ENCODE results near the gene FAM78A. TPM values are rescaled to one million over a fixed set of nuclear protein-coding genes. Genes with fewer than 3 reads are reported as not detected.

The FAM78A gene, protein sequence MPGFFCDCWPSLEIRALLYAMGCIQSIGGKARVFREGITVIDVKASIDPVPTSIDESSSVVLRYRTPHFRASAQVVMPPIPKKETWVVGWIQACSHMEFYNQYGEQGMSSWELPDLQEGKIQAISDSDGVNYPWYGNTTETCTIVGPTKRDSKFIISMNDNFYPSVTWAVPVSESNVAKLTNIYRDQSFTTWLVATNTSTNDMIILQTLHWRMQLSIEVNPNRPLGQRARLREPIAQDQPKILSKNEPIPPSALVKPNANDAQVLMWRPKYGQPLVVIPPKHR
- 10 to 100 TPM; 37.9 to 63.8 (median 53.9) TPM for total RNA-seq
- 50.7 TPM for polyA plus RNA-seq
- long read RNA-seq, donor 1, transcript FAM78A-203 (2 exons, 3,966 nt) = major isoform, 25 of 76 reads
- long read RNA-seq, donor 1, partial matches to known transcripts = 2 of 76 reads
- long read RNA-seq, donor 1, other reads (novel, unspliced or antisense) = 49 of 76 reads
- long read RNA-seq, donor 2, transcript FAM78A-203 (2 exons, 3,966 nt) = major isoform, 8 of 50 reads
- long read RNA-seq, donor 2, partial matches to known transcripts = 16 of 50 reads
- long read RNA-seq, donor 2, other reads (novel, unspliced or antisense) = 26 of 50 reads
- long read RNA-seq, donor 3, transcript FAM78A-203 (2 exons, 3,966 nt) = major isoform, 6 of 42 reads
- long read RNA-seq, donor 3, partial matches to known transcripts = 0 of 42 reads
- long read RNA-seq, donor 3, other reads (novel, unspliced or antisense) = 36 of 42 reads
- long read RNA-seq, donor 4, transcript FAM78A-203 (2 exons, 3,966 nt) = major isoform, 9 of 38 reads
- long read RNA-seq, donor 4, partial matches to known transcripts = 11 of 38 reads
- long read RNA-seq, donor 4, other reads (novel, unspliced or antisense) = 18 of 38 reads

GRCh38 chr9:131276094-131276888 is at the start of gene FAM78A:
Gene FAM78A (minus strand): TSS chr9:131276510. CDS start chr9:131276179, 331 bp downstream.
- WGBS = 5% methylated on average over 76 of the region's 76 CpGs
- no peaks in the 10 kb centered on the region for H3K9me3 ChIP-seq (ENCODE audit: control insufficient read depth, low read length)
- ATAC-seq (peak in 1 of 2 donors; percentile 2), DNase-seq (peak; percentile 67 to 88 (median 87))
- H3K4me3 ChIP-seq (ENCODE audit: low read length) = peak within 1 kb of the TSS; percentile 86
- peak within 1 kb of the TSS; percentile 98 for H3K27ac ChIP-seq (ENCODE audit: low read length)
- peaks cover under 1% of the 10 kb centered on the region for H3K4me1 ChIP-seq (ENCODE audit: control insufficient read depth, insufficient read depth, low read length)
- intact Hi-C loops (cut with DNase I) = loop anchor here (5.0 to 10.0 kb wide), 5 partner anchors 39 to 101 kb away; no protein-coding TSS in a partner anchor
- no peaks in the 10 kb centered on the region for H3K27me3 ChIP-seq (ENCODE audit: control insufficient read depth, insufficient read depth)

- Histone ChIP-seq H3K4me1 (ENCODE audit: control insufficient read depth, insufficient read depth, low read length) (no peaks in the 10 kb centered on the region), H3K4me3 (ENCODE audit: low read length) (no peak overlapping the region), H3K27ac (ENCODE audit: low read length) (no peak overlapping the region), H3K27me3 (ENCODE audit: control insufficient read depth, insufficient read depth) (no peaks in the 10 kb centered on the region), H3K9me3 (ENCODE audit: control insufficient read depth, low read length) (no peaks in the 10 kb centered on the region)
- ATAC-seq (peak in 1 of 2 donors; percentile 6), DNase-seq (peak in 1 of 3 donors; percentile 27)
- 88% methylated on average over 21 of the region's 21 CpGs for WGBS
- intact Hi-C loops (cut with DNase I) = loop anchor here in 1 of 4 donors (10.0 kb wide), 1 partner anchor 70 kb away; no protein-coding TSS in a partner anchor
These were observed 48.7 kb upstream of the FAM78A start for GRCh38 chr9:131324736-131325679.

GRCh38 chr9:131323629-131324028 is 47.3 kb upstream of the FAM78A start:
- no peak for ATAC-seq
- intact Hi-C loops (cut with DNase I) = loop anchor here in 1 of 4 donors (10.0 kb wide), 1 partner anchor 69 kb away; no protein-coding TSS in a partner anchor
- Histone ChIP-seq H3K27me3 (ENCODE audit: control insufficient read depth, insufficient read depth) (no peaks in the 10 kb centered on the region), H3K4me1 (ENCODE audit: control insufficient read depth, insufficient read depth, low read length) (no peaks in the 10 kb centered on the region), H3K9me3 (ENCODE audit: control insufficient read depth, low read length) (no peaks in the 10 kb centered on the region), H3K27ac (ENCODE audit: low read length) (no peak overlapping the region), H3K4me3 (ENCODE audit: low read length) (no peak overlapping the region)
- DNase-seq = peak in 1 of 3 donors; percentile 26
- WGBS = 91% methylated on average over 8 of the region's 8 CpGs

DNA sequence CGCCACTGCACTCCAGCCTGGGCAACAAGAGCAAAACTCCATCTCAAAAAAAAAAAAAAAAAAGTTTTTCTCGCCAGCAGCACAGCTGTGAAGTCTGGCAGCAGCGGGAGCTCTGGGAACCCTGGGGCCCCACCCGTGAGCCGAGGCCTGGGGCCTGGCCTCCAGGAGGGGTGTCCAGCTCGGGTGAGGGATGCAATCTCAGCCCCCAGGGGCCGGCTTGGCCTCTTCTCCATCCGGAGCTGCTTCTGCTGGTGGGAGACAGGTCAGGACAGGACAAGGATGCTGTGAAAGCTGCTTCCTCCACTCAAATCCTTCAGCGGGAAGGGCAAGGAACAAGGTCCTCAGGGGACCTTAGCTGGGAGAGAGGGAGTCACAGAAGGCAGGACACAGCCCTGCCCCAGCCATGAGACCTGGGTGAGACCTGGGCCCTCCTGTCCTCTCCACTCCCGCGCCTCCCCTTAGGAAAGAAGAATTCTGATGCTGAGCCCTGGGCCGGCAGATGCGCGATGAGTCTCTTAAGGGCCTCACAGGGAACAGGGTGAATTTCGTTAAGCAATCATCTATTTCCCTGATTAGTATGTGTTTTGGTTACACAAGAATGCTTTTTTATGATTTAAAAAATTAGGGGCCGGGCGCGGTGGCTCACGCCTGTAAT is 43.8 kb upstream of the FAM78A start:
- Histone ChIP-seq H3K27me3 (ENCODE audit: control insufficient read depth, insufficient read depth) (no peaks in the 10 kb centered on the region), H3K4me1 (ENCODE audit: control insufficient read depth, insufficient read depth, low read length) (no peaks in the 10 kb centered on the region), H3K27ac (ENCODE audit: low read length) (no peak overlapping the region), H3K9me3 (ENCODE audit: control insufficient read depth, low read length) (no peaks in the 10 kb centered on the region), H3K4me3 (ENCODE audit: low read length) (no peak overlapping the region)
- ATAC-seq = peak; percentile 61 to 80
- 50% methylated on average over 19 of the region's 19 CpGs for WGBS
- intact Hi-C loops (cut with DNase I) = loop anchor here in 1 of 4 donors (10.0 kb wide), 1 partner anchor 65 kb away; no protein-coding TSS in a partner anchor
- peak; percentile 66 to 87 (median 84) for DNase-seq

DNA sequence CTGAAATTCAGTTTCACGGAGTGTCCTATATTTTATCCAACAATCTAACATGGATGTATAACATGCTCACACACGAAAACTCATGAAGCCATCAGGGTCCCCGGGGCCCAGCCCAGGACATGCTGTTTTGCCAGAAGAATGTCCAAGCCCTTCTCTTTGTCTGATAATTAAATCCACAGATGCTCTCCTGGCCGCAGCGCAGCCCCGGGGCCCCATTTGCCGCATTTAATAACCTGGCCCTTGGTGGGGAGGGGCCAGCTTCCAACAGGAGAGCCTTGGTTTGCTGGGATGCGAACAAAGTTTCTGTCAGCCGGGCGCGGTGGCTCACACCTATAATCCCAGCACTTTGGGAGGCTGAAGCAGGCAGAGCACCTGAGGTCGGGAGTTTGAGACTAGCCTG is 43.2 kb upstream of the FAM78A start:
- ATAC-seq (no peak), DNase-seq (peak in 2 of 3 donors; percentile 45 to 55)
- Histone ChIP-seq H3K4me3 (ENCODE audit: low read length) (no peak overlapping the region), H3K27me3 (ENCODE audit: control insufficient read depth, insufficient read depth) (no peaks in the 10 kb centered on the region), H3K9me3 (ENCODE audit: control insufficient read depth, low read length) (no peaks in the 10 kb centered on the region), H3K27ac (ENCODE audit: low read length) (no peak overlapping the region), H3K4me1 (ENCODE audit: control insufficient read depth, insufficient read depth, low read length) (no peaks in the 10 kb centered on the region)
- WGBS = 60% methylated on average over 12 of the region's 12 CpGs
- intact Hi-C loops (cut with DNase I) = no loop called here

DNA sequence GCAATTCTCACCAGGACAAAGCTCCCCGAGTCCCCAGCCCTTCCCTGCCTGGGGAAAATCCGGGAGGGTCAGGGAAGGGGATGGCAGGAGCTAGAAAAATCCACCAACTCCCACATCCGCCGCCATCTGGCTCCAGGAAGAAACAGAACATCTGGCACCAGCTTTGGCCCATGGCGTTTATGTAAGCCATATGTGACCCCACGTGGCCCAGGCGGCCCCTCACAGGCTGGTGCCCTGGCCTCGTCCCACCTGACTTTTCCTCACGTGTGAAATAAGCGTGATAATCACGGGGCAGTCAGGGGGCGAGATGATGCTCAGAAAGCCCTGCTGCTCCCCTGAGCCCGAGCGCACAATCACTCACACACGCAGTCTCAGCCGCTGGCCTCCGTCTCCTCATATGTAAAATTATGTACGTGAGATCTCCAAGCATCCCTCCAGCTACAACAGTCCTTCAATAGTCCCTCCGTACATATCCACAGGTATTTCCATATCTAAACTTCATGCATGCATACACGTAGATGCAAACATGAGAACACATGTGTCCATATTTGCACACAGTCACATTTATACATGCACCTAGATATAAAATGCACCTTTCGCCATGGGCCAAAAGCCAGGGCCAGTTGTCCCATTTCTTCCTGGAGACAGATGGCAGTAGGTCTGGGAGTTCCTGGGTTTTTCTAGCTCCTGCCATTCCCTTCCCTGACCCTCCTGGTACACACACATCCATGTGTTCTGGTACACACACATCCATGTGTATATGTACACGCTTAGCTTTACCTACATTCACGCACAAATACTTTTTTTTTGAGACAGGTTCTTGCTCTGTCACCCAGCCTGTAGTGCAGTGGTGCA is 42.1 kb upstream of the FAM78A start:
- DNase-seq = peak in 2 of 3 donors; percentile 39 to 49
- Histone ChIP-seq H3K9me3 (ENCODE audit: control insufficient read depth, low read length) (no peaks in the 10 kb centered on the region), H3K27me3 (ENCODE audit: control insufficient read depth, insufficient read depth) (no peaks in the 10 kb centered on the region), H3K4me3 (ENCODE audit: low read length) (no peak overlapping the region), H3K27ac (ENCODE audit: low read length) (no peak overlapping the region), H3K4me1 (ENCODE audit: control insufficient read depth, insufficient read depth, low read length) (no peaks in the 10 kb centered on the region)
- 62% methylated on average over 23 of the region's 23 CpGs for WGBS
- intact Hi-C loops (cut with DNase I) = no loop called here
- no peak for ATAC-seq

- Histone ChIP-seq H3K27ac (ENCODE audit: low read length) (no peak overlapping the region), H3K27me3 (ENCODE audit: control insufficient read depth, insufficient read depth) (no peaks in the 10 kb centered on the region), H3K4me1 (ENCODE audit: control insufficient read depth, insufficient read depth, low read length) (peaks cover 6% of the 10 kb centered on the region), H3K4me3 (ENCODE audit: low read length) (no peak overlapping the region), H3K9me3 (ENCODE audit: control insufficient read depth, low read length) (no peaks in the 10 kb centered on the region)
- peak in 1 of 3 donors; percentile 40 for DNase-seq
- ATAC-seq = peak in 1 of 2 donors; percentile 34
- intact Hi-C loops (cut with DNase I) = no loop called here
- 82% methylated on average over 28 of the region's 28 CpGs for WGBS
These were observed 36.8 kb upstream of the FAM78A start for GRCh38 chr9:131312822-131313770.

- no peaks in the 10 kb centered on the region for H3K27me3 ChIP-seq (ENCODE audit: control insufficient read depth, insufficient read depth)
- no peak overlapping the region for H3K27ac ChIP-seq (ENCODE audit: low read length)
- H3K4me3 ChIP-seq (ENCODE audit: low read length) = no peak overlapping the region
- DNase-seq = no peak
- intact Hi-C loops (cut with DNase I) = no loop called here
- WGBS = 80% methylated on average over 9 of the region's 9 CpGs
- H3K4me1 ChIP-seq (ENCODE audit: control insufficient read depth, insufficient read depth, low read length) = peaks cover 6% of the 10 kb centered on the region
- no peak for ATAC-seq
- H3K9me3 ChIP-seq (ENCODE audit: control insufficient read depth, low read length) = no peaks in the 10 kb centered on the region
These were observed 35.9 kb upstream of the FAM78A start for GRCh38 chr9:131312246-131312645.

Data from right cardiac atrium (tissue), 5 donors.